Neural progenitor cell (in vitro differentiated cells): ENCODE data around the gene PRR33.

Experiments
- CTCF ChIP-seq: fragments of 200-600 bp; sonication (generic); IDR thresholded peaks from 2 replicates; pipeline ENCODE4 v1.5.1; 2017; ENCODE audit warnings: antibody characterized with exemption, mild to moderate bottlenecking
- EZH2 ChIP-seq: fragments of 200-600 bp; sonication (generic); IDR thresholded peaks from 2 replicates; pipeline ENCODE4 v1.6.1; 2017; ENCODE audit warnings: antibody characterized with exemption, mild to moderate bottlenecking, moderate library complexity
- EZH2phosphoT487 ChIP-seq: fragments of 200-600 bp; sonication (generic); IDR thresholded peaks from 2 replicates; pipeline ENCODE4 v1.6.1; 2017; ENCODE audit warnings: antibody characterized with exemption

DNA sequence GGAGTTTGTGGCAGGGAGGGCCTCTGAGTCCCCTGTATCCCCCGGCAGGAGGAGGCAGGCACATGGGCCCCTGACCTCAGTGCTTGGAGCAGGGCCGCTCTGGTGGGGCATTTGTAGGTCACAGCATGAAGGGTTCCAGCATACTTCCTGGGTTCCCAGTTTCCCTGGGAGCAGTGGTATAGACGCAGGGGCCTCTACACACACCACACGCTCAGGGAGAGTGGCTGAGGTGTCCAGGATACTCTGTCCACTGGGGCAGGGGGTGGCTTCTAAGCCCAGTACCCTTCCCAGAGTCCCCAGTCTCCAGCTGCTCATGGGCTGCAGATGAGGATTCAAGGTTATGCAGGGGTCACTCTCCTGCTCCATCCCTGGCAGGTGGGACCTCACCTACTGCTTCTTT, 32.7 kb downstream of the PRR33 start:
- TF ChIP-seq CTCF (no peak), EZH2 (no peak), EZH2phosphoT487 (no peak)
